Spleen (tissue), 7 donors: ENCODE results near the gene THAP4.

Source experiments
- POLR2A ChIP-seq, 3 donors: fragments of 450-650 bp; IDR thresholded peaks; one replicate each; pipeline ENCODE4 v1.5.1; 2017; ENCODE audit warnings: antibody characterized with exemption in 3 of 3, mild to moderate bottlenecking in 1 of 3
- TF ChIP-seq, protein P1 (sequence below), 11 experiments: fragments of 200-600 bp in 7 of 11; fragments of 450-650 bp in 4 of 11; sonication (generic) in 4 of 11; IDR thresholded peaks in 8 of 11; conservative IDR thresholded peaks in 3 of 11; 1 replicate in 7 of 11; 2 replicates in 4 of 11; pipeline versions ENCODE4 v1.4.0 to v1.8.0; 2016 to 2021; ENCODE audit warnings: antibody characterized with exemption in 11 of 11, inconsistent platforms in 4 of 11, mild to moderate bottlenecking in 1 of 11
- donor health status: DM: no; HTN: no; CAD: no; lungs with moderate emphysema.
- donor health status: DM: no; HTN: no; CAD: no.
- donor health status: DM: no; HTN: no; CAD: no.

DNA sequence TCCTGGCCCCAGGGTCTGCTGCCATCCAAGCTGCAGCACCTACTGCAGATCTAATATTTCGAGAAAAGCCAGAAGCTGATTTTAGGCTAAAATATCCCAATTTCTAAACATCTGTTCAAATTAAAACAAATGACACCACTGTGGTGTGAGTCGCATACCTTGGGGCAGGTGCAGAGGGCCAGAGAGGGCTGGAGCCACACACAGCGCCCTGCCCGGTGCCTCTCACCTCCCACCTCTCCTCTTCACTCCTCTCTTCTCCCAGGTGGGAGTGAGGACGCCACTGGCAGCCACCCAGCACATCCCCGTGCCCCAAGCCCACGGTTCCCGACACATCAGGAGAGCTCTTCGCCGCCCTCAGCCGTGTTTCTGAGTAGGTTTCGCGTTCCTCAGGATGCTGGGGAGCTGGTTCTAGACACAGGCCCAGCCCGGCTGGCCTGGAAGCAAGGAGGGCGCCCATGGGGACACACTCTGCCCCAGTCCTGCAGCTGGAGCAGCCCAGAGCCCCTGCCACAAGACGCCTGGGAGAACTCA is 21.4 kb downstream of the THAP4 start:
- no peak for TF ChIP-seq POLR2A (IDR thresholded peaks at IDR 0.05)
- TF ChIP-seq, protein P1, sequence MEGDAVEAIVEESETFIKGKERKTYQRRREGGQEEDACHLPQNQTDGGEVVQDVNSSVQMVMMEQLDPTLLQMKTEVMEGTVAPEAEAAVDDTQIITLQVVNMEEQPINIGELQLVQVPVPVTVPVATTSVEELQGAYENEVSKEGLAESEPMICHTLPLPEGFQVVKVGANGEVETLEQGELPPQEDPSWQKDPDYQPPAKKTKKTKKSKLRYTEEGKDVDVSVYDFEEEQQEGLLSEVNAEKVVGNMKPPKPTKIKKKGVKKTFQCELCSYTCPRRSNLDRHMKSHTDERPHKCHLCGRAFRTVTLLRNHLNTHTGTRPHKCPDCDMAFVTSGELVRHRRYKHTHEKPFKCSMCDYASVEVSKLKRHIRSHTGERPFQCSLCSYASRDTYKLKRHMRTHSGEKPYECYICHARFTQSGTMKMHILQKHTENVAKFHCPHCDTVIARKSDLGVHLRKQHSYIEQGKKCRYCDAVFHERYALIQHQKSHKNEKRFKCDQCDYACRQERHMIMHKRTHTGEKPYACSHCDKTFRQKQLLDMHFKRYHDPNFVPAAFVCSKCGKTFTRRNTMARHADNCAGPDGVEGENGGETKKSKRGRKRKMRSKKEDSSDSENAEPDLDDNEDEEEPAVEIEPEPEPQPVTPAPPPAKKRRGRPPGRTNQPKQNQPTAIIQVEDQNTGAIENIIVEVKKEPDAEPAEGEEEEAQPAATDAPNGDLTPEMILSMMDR (IDR thresholded peaks at IDR 0.05 in 8 of 11, conservative IDR thresholded peaks at IDR 0.05 in 3 of 11): no peak
